Karpas-422 (cell line): ENCODE measurements around the gene C19orf53. TPM values are rescaled to one million over a fixed set of nuclear protein-coding genes. Genes with fewer than 3 reads are reported as not detected.

Experiments
- DNase-seq: peaks from one replicate; pipeline ENCODE4 v3.0.0-alpha.2; 2015
- H2AFZ ChIP-seq: fragments of 200-600 bp; sonication (generic); 2 replicates; pipeline ENCODE4 v1.6.1; 2014; ENCODE audit warnings: antibody characterized with exemption, low read length, mixed read lengths
- H3K27ac ChIP-seq: fragments of 200-600 bp; sonication (generic); 2 replicates; pipeline ENCODE4 v1.5.1; 2014; ENCODE audit warnings: mild to moderate bottlenecking, low read length, moderate library complexity
- H3K27me3 ChIP-seq: fragments of 200-600 bp; sonication (generic); 2 replicates; pipeline ENCODE4 v1.6.1; 2014; ENCODE audit warnings: low read length, mixed read lengths
- H3K36me3 ChIP-seq: fragments of 200-600 bp; sonication (generic); 2 replicates; pipeline ENCODE4 v1.6.1; 2014; ENCODE audit warnings: low read length, mixed read lengths; ENCODE audit not compliant: insufficient read depth
- H3K4me1 ChIP-seq: fragments of 200-600 bp; sonication (generic); 2 replicates; pipeline ENCODE4 v1.6.1; 2014; ENCODE audit warnings: mild to moderate bottlenecking, low read length, mixed read lengths
- H3K4me2 ChIP-seq: fragments of 200-600 bp; sonication (generic); 2 replicates; pipeline ENCODE4 v1.6.1; 2014; ENCODE audit warnings: low read length, low read depth, mild to moderate bottlenecking; ENCODE audit not compliant: poor library complexity, severe bottlenecking
- H3K4me3 ChIP-seq: fragments of 200-600 bp; sonication (generic); 2 replicates; pipeline ENCODE4 v1.5.1; 2014; ENCODE audit warnings: mild to moderate bottlenecking, antibody characterized with exemption, low read length, mixed read lengths
- H3K79me2 ChIP-seq: fragments of 200-600 bp; sonication (generic); 2 replicates; pipeline ENCODE4 v1.6.1; 2014; ENCODE audit warnings: mild to moderate bottlenecking, low read length, mixed read lengths
- H3K9ac ChIP-seq: fragments of 200-600 bp; sonication (generic); 2 replicates; pipeline ENCODE4 v1.6.0; 2014; ENCODE audit warnings: low read length
- H3K9me2 ChIP-seq: fragments of 200-600 bp; sonication (generic), shearing (Covaris generic); replicated peaks from 2 replicates; pipeline ENCODE4 v1.6.0; 2014; ENCODE audit warnings: mild to moderate bottlenecking, low read length, moderate library complexity; ENCODE audit not compliant: insufficient read depth
- H3K9me3 ChIP-seq: fragments of 300-700, 200-600 bp; sonication (generic); 2 replicates; pipeline ENCODE4 v1.6.1; 2014; ENCODE audit warnings: low read length, mixed read lengths
- H4K20me1 ChIP-seq: fragments of 200-600 bp; sonication (generic); 2 replicates; pipeline ENCODE4 v1.6.1; 2014; ENCODE audit warnings: mild to moderate bottlenecking, antibody characterized with exemption, low read length, low read depth; ENCODE audit not compliant: insufficient read depth
- total RNA-seq: library from RNA; depleted of rRNA; stranded (reverse); fragments of >200 nt; shearing (Covaris generic); gene quantifications from 2 replicates; pipeline ENCODE4 v1.2.3, GENCODE V29; 2014; ENCODE audit warnings: low replicate concordance

Gene C19orf53
- total RNA-seq, 1 experiment from 2014 or later = 117 TPM

- H3K27me3 ChIP-seq = no peaks in the 10 kb centered on the region
- H4K20me1 ChIP-seq = no peaks in the 10 kb centered on the region
- H3K4me3 ChIP-seq = no peak overlapping the region
- peaks cover 14% of the 10 kb centered on the region for H3K4me1 ChIP-seq
- DNase-seq = no peak
- H3K9ac ChIP-seq = no peak overlapping the region
- no peaks in the 10 kb centered on the region for H3K9me2 ChIP-seq
- no peaks in the 10 kb centered on the region for H3K36me3 ChIP-seq
- H2AFZ ChIP-seq = no peak overlapping the region
- H3K4me2 ChIP-seq = no peak overlapping the region
- no peaks in the 10 kb centered on the region for H3K79me2 ChIP-seq
- H3K27ac ChIP-seq = no peak overlapping the region
- no peaks in the 10 kb centered on the region for H3K9me3 ChIP-seq
Observed at GRCh38 chr19:13817615-13818371, 43.5 kb downstream of the C19orf53 start.

GRCh38 chr19:13819238-13819637, 45.0 kb downstream of the C19orf53 start:
- Histone ChIP-seq H4K20me1 (no peaks in the 10 kb centered on the region), H3K79me2 (no peaks in the 10 kb centered on the region), H3K36me3 (no peaks in the 10 kb centered on the region), H3K4me2 (no peak overlapping the region), H3K9me3 (no peaks in the 10 kb centered on the region), H3K4me1 (peaks cover 15% of the 10 kb centered on the region), H3K27ac (no peak overlapping the region), H3K9ac (no peak overlapping the region), H3K27me3 (no peaks in the 10 kb centered on the region), H2AFZ (no peak overlapping the region), H3K9me2 (no peaks in the 10 kb centered on the region), H3K4me3 (no peak overlapping the region)
- DNase-seq = no peak

- Histone ChIP-seq H3K36me3 (no peaks in the 10 kb centered on the region), H3K79me2 (no peaks in the 10 kb centered on the region), H2AFZ (no peak overlapping the region), H4K20me1 (no peaks in the 10 kb centered on the region), H3K9ac (no peak overlapping the region), H3K4me1 (peaks cover 15% of the 10 kb centered on the region), H3K9me2 (no peaks in the 10 kb centered on the region), H3K27ac (no peak overlapping the region), H3K9me3 (no peaks in the 10 kb centered on the region), H3K27me3 (no peaks in the 10 kb centered on the region), H3K4me2 (no peak overlapping the region), H3K4me3 (no peak overlapping the region)
- DNase-seq = no peak
Observed at GRCh38 chr19:13821292-13821691, 47.0 kb downstream of the C19orf53 start.

- Histone ChIP-seq H3K9me2 (no peaks in the 10 kb centered on the region), H4K20me1 (no peaks in the 10 kb centered on the region), H3K4me1 (peaks cover 15% of the 10 kb centered on the region), H3K27ac (no peak overlapping the region), H3K27me3 (no peaks in the 10 kb centered on the region), H3K9me3 (no peaks in the 10 kb centered on the region), H2AFZ (no peak overlapping the region), H3K79me2 (no peaks in the 10 kb centered on the region), H3K9ac (no peak overlapping the region), H3K4me3 (no peak overlapping the region), H3K4me2 (no peak overlapping the region), H3K36me3 (no peaks in the 10 kb centered on the region)
- no peak for DNase-seq
Observed at GRCh38 chr19:13823256-13823655, 49.0 kb downstream of the C19orf53 start.

GRCh38 chr19:13823901-13824300, 49.6 kb downstream of the C19orf53 start:
- Histone ChIP-seq H3K4me1 (peaks cover 15% of the 10 kb centered on the region), H3K36me3 (no peaks in the 10 kb centered on the region), H3K9me3 (no peaks in the 10 kb centered on the region), H3K79me2 (no peaks in the 10 kb centered on the region), H3K4me2 (no peak overlapping the region), H3K9me2 (no peaks in the 10 kb centered on the region), H3K27me3 (no peaks in the 10 kb centered on the region), H2AFZ (no peak overlapping the region), H3K9ac (no peak overlapping the region), H3K4me3 (no peak overlapping the region), H4K20me1 (no peaks in the 10 kb centered on the region), H3K27ac (no peak overlapping the region)
- DNase-seq = no peak

- DNase-seq = no peak
Observed at GRCh38 chr19:13824703-13825102, 50.4 kb downstream of the C19orf53 start.

DNA sequence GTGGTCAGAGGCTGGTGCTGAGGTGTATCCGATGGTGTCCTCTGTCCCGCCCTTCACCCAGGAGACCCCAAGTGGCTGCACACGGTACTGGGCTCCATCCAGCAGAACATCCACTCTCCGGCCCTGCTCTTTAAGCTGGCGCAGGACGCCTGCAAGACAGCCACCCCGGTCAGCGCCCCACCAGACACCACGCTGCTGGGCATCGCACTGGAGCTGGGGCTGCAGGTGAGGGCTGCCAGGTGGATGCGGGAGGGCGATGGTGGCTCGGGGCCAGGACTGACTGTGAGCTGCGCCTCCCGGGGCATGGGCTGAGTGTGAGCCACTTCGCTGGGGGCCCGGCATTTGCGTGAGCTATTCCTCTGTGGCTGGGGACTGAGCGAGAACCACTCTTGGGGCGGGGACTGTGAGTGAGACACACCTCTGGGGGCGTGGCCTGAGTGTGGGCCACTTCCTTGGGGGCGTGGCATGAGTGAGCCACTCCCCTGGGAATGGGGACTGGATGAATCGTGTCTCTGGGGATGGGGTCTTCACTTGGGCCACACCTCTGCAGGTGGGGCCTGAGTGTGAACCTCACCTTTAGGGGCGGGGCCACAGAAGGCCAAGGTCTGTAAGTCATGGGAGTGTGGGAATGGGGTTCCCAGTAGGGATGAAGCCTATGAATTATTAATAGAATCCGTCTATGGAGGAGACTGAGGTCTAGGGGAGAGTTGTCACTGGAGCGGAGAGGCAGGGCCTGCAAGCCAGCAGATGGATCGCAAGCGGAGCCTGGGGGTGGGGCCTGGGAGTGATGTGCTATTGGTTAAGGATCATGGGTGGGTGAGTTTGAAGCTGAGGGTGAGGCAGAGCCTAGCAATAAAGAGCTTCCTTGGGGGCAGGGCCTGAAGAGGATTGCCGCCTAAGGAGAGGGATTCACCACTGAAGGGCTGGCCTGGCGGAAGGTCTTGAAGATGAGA, 51.5 kb downstream of the C19orf53 start:
- Histone ChIP-seq H3K27ac (no peak overlapping the region), H3K9ac (no peak overlapping the region), H3K4me2 (no peak overlapping the region), H3K27me3 (no peaks in the 10 kb centered on the region), H3K4me1 (peaks cover 15% of the 10 kb centered on the region), H3K4me3 (no peak overlapping the region), H4K20me1 (no peaks in the 10 kb centered on the region), H3K79me2 (no peaks in the 10 kb centered on the region), H3K9me2 (no peaks in the 10 kb centered on the region), H3K9me3 (no peaks in the 10 kb centered on the region), H3K36me3 (no peaks in the 10 kb centered on the region), H2AFZ (no peak overlapping the region)
- DNase-seq = peak; percentile 71

More at GRCh38 chr19:13824703-13825102, 50.4 kb downstream of the C19orf53 start:
- H3K9me3 ChIP-seq = no peaks in the 10 kb centered on the region
- H3K9me2 ChIP-seq = no peaks in the 10 kb centered on the region
- H3K9ac ChIP-seq = no peak overlapping the region
- H3K4me1 ChIP-seq = peaks cover 15% of the 10 kb centered on the region
- no peak overlapping the region for H3K27ac ChIP-seq
- H3K79me2 ChIP-seq = no peaks in the 10 kb centered on the region
- H3K4me3 ChIP-seq = no peak overlapping the region
- no peaks in the 10 kb centered on the region for H3K36me3 ChIP-seq
- H3K27me3 ChIP-seq = no peaks in the 10 kb centered on the region
- no peaks in the 10 kb centered on the region for H4K20me1 ChIP-seq
- H3K4me2 ChIP-seq = no peak overlapping the region
- no peak overlapping the region for H2AFZ ChIP-seq

GRCh38 chr19:13826652-13827235, 52.5 kb downstream of the C19orf53 start:
- Histone ChIP-seq H3K36me3 (no peaks in the 10 kb centered on the region), H3K27me3 (no peaks in the 10 kb centered on the region), H4K20me1 (no peaks in the 10 kb centered on the region), H3K9me3 (no peaks in the 10 kb centered on the region), H2AFZ (no peak overlapping the region), H3K27ac (no peak overlapping the region), H3K4me2 (no peak overlapping the region), H3K9me2 (no peaks in the 10 kb centered on the region), H3K79me2 (no peaks in the 10 kb centered on the region), H3K4me3 (no peak overlapping the region), H3K4me1 (peaks cover 12% of the 10 kb centered on the region), H3K9ac (no peak overlapping the region)
- no peak for DNase-seq
